GM12801 (cell line): ENCODE results near the gene PRKAR1B.

Experiments
- TF ChIP-seq, protein P1 (sequence below): IDR thresholded peaks from one replicate; pipeline ENCODE4 v1.5.1; 2011; ENCODE audit warnings: control low read depth; ENCODE audit not compliant: insufficient read length; ENCODE audit errors: extremely low read depth

PRKAR1B gene

DNA sequence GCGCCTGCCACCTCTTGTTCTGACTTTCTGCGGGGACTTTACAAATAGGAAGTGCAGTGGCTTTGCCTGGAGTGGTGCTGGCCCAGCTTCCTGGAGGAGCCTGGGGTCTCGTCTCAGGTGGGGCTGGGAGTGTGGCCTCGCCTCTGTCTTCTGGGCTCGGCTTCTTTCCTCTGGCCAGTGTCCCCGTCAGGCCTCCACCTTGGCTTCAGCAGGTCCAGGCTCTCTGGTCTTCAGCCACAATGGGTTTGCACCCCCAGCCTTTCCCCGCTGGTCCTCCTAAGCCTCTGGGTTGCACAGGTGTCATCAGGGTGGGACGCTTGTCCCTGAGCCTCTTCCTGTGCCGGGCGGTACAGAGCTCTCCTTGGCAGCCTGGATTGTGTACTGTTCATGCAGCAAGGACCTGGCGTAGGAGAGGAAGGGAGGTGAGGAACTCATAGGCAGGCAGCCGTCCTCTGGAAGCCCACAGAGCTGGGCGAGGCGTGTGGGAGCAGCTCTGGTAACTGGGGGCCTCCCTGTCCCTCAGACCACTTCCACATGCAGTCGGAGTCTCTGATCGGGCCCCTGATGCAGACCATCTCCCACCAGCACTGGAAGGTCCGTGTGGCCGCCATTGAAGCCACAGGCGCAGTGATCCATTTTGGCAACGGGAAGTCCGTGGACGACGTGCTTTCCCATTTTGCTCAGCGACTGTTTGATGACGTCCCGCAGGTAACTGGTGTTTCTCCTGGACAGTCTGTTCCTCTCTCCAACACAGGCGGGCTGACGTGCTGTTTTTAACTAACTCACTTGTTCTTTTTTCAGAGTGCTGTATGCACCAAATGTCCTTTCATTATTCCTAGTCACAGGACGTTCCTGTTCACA, 2.3 kb upstream of the PRKAR1B start:
- TF ChIP-seq, protein P1, sequence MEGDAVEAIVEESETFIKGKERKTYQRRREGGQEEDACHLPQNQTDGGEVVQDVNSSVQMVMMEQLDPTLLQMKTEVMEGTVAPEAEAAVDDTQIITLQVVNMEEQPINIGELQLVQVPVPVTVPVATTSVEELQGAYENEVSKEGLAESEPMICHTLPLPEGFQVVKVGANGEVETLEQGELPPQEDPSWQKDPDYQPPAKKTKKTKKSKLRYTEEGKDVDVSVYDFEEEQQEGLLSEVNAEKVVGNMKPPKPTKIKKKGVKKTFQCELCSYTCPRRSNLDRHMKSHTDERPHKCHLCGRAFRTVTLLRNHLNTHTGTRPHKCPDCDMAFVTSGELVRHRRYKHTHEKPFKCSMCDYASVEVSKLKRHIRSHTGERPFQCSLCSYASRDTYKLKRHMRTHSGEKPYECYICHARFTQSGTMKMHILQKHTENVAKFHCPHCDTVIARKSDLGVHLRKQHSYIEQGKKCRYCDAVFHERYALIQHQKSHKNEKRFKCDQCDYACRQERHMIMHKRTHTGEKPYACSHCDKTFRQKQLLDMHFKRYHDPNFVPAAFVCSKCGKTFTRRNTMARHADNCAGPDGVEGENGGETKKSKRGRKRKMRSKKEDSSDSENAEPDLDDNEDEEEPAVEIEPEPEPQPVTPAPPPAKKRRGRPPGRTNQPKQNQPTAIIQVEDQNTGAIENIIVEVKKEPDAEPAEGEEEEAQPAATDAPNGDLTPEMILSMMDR: no peak

DNA sequence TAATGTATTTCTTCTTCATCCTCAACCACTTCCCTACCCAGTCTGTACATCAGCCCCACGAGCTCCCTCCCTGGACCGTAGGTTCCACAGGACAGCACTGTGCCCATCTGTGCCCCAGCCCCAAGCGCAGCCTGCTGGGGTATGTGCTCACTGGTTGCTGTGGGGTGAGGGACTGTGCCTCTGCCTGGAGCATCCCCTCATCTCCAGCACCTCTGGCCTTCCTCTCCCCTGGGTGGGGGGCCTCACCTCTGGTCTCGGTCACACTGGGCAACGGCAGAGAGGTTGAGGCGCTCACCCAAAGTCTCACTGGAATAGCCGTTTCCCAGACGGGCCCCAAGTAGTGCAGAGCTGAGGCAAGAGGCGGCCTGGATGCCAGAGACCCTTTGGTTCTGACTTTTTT, 1.5 kb upstream of the PRKAR1B start:
- TF ChIP-seq, protein P1: no peak

DNA sequence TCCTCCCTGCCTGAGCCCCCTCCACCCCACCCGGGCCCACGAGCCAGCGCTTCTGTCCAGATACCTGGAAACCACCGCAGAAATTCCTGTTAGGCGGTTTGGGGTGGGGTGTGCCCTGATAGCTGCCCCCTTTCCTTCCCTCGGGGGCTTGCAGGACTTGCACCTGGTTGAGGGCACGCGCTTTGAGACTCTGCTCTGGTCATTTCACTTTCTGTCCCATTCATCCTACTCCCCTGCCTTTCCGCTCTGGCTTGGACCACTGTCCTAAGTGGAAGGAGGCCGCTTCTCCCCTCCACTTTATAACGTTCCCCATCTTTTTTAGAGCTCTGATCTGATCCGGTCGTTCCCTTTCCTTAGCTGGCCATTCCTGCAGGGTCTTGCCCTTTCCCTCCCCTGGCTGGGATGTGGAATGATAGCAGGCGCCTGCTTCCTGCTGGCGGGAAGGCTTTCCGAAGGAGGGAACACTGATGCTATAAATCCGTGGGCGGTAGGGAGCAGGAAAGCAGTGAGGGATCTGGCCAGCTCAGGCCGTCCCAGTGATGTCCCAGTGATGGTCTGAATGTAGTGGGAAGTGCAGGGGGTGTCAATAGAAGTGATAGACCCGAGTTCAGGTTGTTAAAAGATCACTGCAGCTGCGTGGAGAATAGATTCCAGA, 852 bp upstream of the PRKAR1B start:
- TF ChIP-seq, protein P1: no peak

DNA sequence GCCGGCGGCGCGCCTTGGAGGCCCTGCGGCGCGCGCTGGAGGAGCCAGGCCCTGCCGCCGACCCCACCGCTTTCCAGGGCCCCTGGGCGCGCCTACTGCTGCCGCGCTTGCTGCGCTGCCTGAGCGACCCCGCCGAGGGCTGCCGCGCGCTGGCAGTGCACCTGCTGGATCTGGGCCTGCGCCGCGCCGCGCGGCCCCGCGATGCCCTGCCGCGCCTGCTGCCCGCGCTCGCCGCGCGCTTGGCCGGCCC, 302 bp downstream of the PRKAR1B start:
- TF ChIP-seq, protein P1: no peak

DNA sequence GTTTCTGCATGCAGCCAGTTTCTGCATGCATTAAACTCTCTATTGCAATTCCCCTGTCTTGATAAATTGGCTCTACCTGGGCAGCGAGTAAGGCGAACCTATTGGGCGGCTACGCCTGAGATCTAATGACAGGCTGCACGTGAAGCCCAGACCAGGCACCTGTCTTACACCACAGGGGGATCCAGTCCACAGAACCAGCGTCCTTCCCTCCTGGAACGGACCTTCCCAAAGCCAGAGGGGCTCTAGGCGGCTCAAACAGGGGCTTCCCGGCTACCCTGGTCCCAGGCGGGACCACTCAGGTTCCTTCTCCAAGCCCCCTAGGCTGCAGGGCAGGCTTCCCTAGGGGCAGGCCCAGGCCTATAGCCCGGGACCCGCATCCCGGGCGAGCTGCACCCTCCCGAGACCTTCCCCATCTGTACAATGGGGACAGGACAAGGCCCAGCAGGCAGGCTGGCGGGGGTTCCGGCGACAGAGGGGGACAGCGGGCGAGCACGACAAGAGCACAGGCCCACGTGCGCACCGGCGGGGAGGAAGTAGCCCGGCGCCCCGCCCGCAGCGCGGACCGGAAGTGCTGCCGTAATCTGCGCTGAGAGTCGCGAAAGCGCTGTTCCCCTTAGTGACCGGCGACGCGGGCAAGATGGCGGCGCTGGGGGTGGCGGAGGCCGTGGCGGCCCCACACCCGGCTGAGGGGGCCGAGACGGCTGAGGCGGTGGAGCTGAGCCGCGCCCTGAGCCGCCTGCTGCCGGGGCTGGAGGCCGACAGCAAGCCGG, 812 bp downstream of the PRKAR1B start, which contains the start of gene DNAAF5:
TSS of gene DNAAF5 (plus strand) at position 616 of the 770 bp plus-strand sequence. CDS start at position 638, 22 bp downstream.
- TF ChIP-seq, protein P1: no peak

DNA sequence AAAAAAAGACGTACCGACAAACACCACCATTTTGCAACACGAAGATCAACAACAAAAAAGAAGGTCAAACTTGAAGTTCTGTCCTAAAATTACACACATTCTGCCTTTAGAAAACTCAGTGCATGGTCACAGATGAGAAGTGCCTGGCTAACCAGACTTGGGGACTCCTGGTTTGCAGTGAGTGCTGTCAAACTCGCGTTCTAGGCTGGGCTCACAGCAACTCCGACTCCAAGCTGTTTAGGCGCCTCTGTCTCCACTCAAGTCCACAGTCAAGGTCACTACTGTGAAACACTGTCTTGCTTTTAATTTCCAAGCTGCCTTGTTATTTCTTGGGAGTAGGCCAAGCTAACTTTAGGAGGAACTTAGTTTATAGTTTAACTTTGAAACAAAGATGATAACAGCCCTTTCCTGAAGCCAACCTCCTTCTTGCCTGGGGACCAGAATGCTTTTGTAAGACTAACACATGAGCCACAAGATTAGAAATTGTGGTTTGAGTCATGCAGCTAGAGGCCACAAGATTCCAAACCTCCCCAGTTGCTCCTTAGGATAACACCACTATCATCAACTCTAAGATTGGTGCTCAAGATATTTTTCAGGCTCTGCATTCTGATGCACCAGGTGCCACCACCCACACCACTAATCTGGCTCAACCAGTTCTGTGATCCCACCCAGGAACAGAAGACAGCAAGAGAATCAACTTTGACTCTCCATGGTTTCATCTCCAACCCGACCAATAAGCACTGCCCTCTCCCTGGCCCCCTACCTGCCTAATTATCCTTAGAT, 1.7 kb downstream of the PRKAR1B start:
- TF ChIP-seq, protein P1: no peak
